Psoas muscle (tissue), 8 donors: Measurements from ENCODE around the gene AMIGO1. TPM values are rescaled to one million over a fixed set of nuclear protein-coding genes. Genes with fewer than 3 reads are reported as not detected.

Experiments
- ATAC-seq, 4 donors: fragments of 200-7000 bp; cut with Tn5 transposase; one replicate each; pipeline ENCODE4 v1.9.1; 2020; ENCODE audit warnings: moderate library complexity in 3 of 4, mild to moderate bottlenecking in 2 of 4
- DNase-seq, 2 donors: peaks; one replicate each; pipeline ENCODE4 v3.0.0-alpha.2; 2020
- H3K27ac ChIP-seq: fragments of 200-600 bp; one replicate; pipeline ENCODE4 v1.8.0; 2022
- H3K27me3 ChIP-seq, 3 donors: fragments of 200-600 bp in 1 of 3; one replicate each; pipeline versions ENCODE4 v1.6.1 to v1.8.0; 2013 to 2022; ENCODE audit warnings: low read length in 2 of 3, mild to moderate bottlenecking in 2 of 3, moderate library complexity in 1 of 3; ENCODE audit not compliant: insufficient read depth in 3 of 3
- H3K36me3 ChIP-seq, 2 donors: fragments of 200-600 bp in 1 of 2; one replicate each; pipeline versions ENCODE4 v1.6.1 to v1.8.0; 2013 to 2022; ENCODE audit warnings: low read depth in 1 of 2, mild to moderate bottlenecking in 1 of 2, moderate library complexity in 1 of 2; ENCODE audit not compliant: insufficient read depth in 1 of 2
- H3K4me1 ChIP-seq: fragments of 200-600 bp; one replicate; pipeline ENCODE4 v1.8.0; 2022
- H3K4me3 ChIP-seq: fragments of 200-600 bp; one replicate; pipeline ENCODE4 v1.8.0; 2022; ENCODE audit warnings: mild to moderate bottlenecking
- H3K9me3 ChIP-seq: fragments of 200-600 bp; one replicate; pipeline ENCODE4 v1.8.0; 2022
- CTCF ChIP-seq: fragments of 200-600 bp; IDR thresholded peaks from one replicate; pipeline ENCODE4 v1.8.0; 2022; ENCODE audit warnings: antibody characterized with exemption
- WGBS, 3 donors: extraction: QIAGEN DNeasy Blood & Tissue Kit; methylation state at CpG; one replicate each; pipeline versions ENCODE4 v1.1.6 to v1.1.7; 2013; 5-methylcytosine and 5-hydroxymethylcytosine counted together
- intact Hi-C, 2 donors: fragments of 100-400 bp; cut with DNase I; formaldehyde crosslinking; loops; one replicate each; pipeline versions ENCODE4 v1.11.0 to v1.14.2; 2022
- polyA plus RNA-seq, 3 donors: library from polyadenylated mRNA; stranded (reverse); fragments of 200-250 nt; gene quantifications; one replicate each; pipeline ENCODE4 v1.2.3, GENCODE V29; 2013
- total RNA-seq, 4 donors: library from RNA; stranded (reverse); fragmentation: NEBNext Ultra II Directional in 2 of 4; extraction: Animal tissue kit (Norgen Biotek cat#: 25700) in 2 of 4; gene quantifications; one replicate each; pipeline versions ENCODE4 v1.2.1 to v1.2.4, GENCODE V29; 2021 to 2023
- donor health status: healthy with polysubstance abuse.
- donor health status: DM: no; HTN: no; CAD: no; lungs with moderate emphysema.
- donor health status: Bipolar disorder and iron deficiency.
- donor health status: healthy.
- donor health status: DM: yes; HTN: yes; CAD: no.
- donor health status: DM: no; HTN: no; CAD: no.
- donor health status: DM: no; HTN: no; CAD: no.
- donor health status: DM: yes; HTN: yes; CAD: no.

Gene AMIGO1
- total and polyA plus RNA-seq, 7 donors = 3.1 to 16.6 (median 10.0) TPM

GRCh38 chr1:109483672-109484518 is 25.6 kb downstream of the AMIGO1 start, which contains the start of gene ATXN7L2:
Gene ATXN7L2 (plus strand): TSS chr1:109483905. CDS start chr1:109483954, 49 bp downstream.
- intact Hi-C loops = no loop called here
- TF ChIP-seq CTCF = no peak
- 1% methylated on average over 19 to 73 of the region's 73 CpGs for WGBS, 3 donors
- ATAC-seq (peak; percentile 83 to 87 (median 86)), DNase-seq (peak; percentile 93 to 97)
- H3K27me3 ChIP-seq = no peaks in the 10 kb centered on the region
- H3K9me3 ChIP-seq = no peaks in the 10 kb centered on the region
- H3K36me3 ChIP-seq = peaks cover 0 to 68% of the 10 kb centered on the region in 2 donors
- H3K27ac ChIP-seq = peak within 1 kb of the TSS; percentile 98
- H3K4me3 ChIP-seq = peak within 1 kb of the TSS; percentile 85
- H3K4me1 ChIP-seq = peaks cover 46% of the 10 kb centered on the region

GRCh38 chr1:109482791-109483671 is 26.5 kb downstream of the AMIGO1 start:
- WGBS, 3 donors = 6 to 13% (median 10%) methylated on average over 29 of the region's 29 CpGs
- peak overlapping the region; percentile 85 for H3K4me3 ChIP-seq
- no peak for TF ChIP-seq CTCF
- H3K27ac ChIP-seq = peak overlapping the region; percentile 74
- intact Hi-C loops = no loop called here
- DNase-seq (peak in 1 of 2 donors; percentile 74), ATAC-seq (peak; percentile 40 to 52 (median 43))
- H3K27me3 ChIP-seq = no peaks in the 10 kb centered on the region
- peaks cover 49% of the 10 kb centered on the region for H3K4me1 ChIP-seq
- H3K36me3 ChIP-seq = peaks cover 0 to 68% of the 10 kb centered on the region in 2 donors
- no peaks in the 10 kb centered on the region for H3K9me3 ChIP-seq

GRCh38 chr1:109482242-109482641 is 27.3 kb downstream of the AMIGO1 start:
- peak overlapping the region; percentile 74 for H3K27ac ChIP-seq
- DNase-seq (no peak), ATAC-seq (no peak)
- H3K27me3 ChIP-seq = no peaks in the 10 kb centered on the region
- no peak overlapping the region for H3K4me3 ChIP-seq
- no peak for TF ChIP-seq CTCF
- H3K4me1 ChIP-seq = peaks cover 54% of the 10 kb centered on the region
- H3K9me3 ChIP-seq = no peaks in the 10 kb centered on the region
- intact Hi-C loops = no loop called here
- H3K36me3 ChIP-seq = peaks cover 0 to 68% of the 10 kb centered on the region in 2 donors

- WGBS, 3 donors = 44 to 82% (median 61%) methylated on average over 2 of the region's 2 CpGs
- DNase-seq (no peak), ATAC-seq (peak in 2 of 4 donors; percentile 7 to 25)
- intact Hi-C loops = no loop called here
- peak overlapping the region; percentile 74 for H3K27ac ChIP-seq
- no peak overlapping the region for H3K4me3 ChIP-seq
- peaks cover 59% of the 10 kb centered on the region for H3K4me1 ChIP-seq
- no peaks in the 10 kb centered on the region for H3K27me3 ChIP-seq
- no peak for TF ChIP-seq CTCF
- peaks cover 0 to 68% of the 10 kb centered on the region in 2 donors for H3K36me3 ChIP-seq
- no peaks in the 10 kb centered on the region for H3K9me3 ChIP-seq
Observed at GRCh38 chr1:109481646-109482045, 27.9 kb downstream of the AMIGO1 start.
